Body of pancreas (tissue), 4 donors: Measurements from ENCODE around the gene AUTS2.

Experiments
- POLR2A ChIP-seq, 3 donors: fragments of 450-650 bp; IDR thresholded peaks; one replicate each; pipeline ENCODE4 v1.6.1; 2016; ENCODE audit warnings: antibody characterized with exemption in 3 of 3, mild to moderate bottlenecking in 2 of 3
- TF ChIP-seq, protein P1 (sequence below), 7 experiments: fragments of 450-650 bp in 4 of 7; fragments of 200-600 bp in 3 of 7; sonication (generic) in 3 of 7; IDR thresholded peaks; one replicate each; pipeline ENCODE4 v1.5.1; 2016 to 2019; ENCODE audit warnings: antibody characterized with exemption in 7 of 7

DNA sequence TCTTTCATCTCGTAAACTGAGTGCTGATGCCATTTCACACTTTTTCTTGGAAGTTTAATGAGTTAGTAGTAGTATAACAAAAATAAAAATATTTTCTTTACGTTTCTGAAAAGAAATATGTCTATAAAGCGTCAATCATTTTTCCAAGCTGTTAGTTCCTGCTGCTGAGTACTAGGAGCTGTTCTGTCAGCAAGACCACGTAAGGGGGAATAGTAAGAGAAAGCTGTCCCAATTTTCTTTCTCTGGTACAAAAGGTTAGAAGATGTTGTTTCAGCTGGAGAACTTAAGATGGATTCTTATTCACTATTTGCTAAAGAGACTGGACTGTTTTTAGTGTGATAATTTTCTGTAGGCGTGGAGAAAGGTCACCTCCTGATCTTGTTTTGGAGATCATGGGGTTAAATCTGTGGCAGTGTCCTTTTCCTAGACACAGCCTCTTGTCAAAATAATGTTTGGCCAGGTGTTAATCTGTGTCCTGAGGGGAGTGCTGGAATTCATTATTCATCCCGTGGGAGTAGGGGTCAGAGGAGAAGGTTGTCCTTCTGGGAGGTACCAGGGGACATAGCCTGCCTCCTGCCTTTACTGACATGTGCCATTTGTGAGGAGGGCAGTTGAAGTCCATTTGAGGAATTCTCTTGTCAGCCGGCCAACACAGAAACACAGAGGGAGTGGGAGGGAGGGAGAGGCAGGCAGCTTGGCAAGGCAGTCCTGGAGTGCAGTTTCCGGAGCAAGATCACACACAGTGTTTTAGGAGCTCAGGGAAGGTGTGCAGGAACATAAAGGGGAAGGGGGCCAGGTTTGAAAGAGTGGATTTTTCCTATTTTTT is 368.7 kb downstream of the AUTS2 start:
- TF ChIP-seq, protein P1, sequence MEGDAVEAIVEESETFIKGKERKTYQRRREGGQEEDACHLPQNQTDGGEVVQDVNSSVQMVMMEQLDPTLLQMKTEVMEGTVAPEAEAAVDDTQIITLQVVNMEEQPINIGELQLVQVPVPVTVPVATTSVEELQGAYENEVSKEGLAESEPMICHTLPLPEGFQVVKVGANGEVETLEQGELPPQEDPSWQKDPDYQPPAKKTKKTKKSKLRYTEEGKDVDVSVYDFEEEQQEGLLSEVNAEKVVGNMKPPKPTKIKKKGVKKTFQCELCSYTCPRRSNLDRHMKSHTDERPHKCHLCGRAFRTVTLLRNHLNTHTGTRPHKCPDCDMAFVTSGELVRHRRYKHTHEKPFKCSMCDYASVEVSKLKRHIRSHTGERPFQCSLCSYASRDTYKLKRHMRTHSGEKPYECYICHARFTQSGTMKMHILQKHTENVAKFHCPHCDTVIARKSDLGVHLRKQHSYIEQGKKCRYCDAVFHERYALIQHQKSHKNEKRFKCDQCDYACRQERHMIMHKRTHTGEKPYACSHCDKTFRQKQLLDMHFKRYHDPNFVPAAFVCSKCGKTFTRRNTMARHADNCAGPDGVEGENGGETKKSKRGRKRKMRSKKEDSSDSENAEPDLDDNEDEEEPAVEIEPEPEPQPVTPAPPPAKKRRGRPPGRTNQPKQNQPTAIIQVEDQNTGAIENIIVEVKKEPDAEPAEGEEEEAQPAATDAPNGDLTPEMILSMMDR (IDR thresholded peaks at IDR 0.05), result no peak
- no peak for TF ChIP-seq POLR2A (IDR thresholded peaks at IDR 0.05)
